ENCODE results near the gene TMEM87A. TPM values are rescaled to one million over a fixed set of nuclear protein-coding genes. Genes with fewer than 3 reads are reported as not detected.
"Not testable (repeated sequence)": the region's sequence is repeated elsewhere in the genome, so short reads cannot be mapped to it uniquely, and the experiment has no call there.

The TMEM87A gene
- total RNA-seq, 2 experiments from 2014 or later: 39.2 to 40.3 TPM

DNA sequence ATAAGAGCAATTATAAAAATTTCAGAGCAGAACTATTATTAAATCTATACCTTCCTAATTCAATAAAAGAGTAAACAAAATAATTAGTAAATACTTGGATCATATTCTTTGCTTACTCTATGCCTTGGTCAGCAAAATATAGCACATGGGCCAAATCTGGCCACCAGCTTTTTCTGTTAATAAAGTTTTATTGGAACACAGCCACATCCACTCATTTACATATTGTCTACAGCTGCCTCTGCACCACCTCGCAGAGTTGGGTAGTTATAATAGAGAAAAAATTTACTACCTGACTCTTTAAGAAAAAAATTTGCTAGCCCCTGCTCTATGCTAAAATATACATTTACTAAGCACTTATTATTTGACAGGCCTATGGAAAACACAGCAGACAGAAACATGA lies 32.4 kb downstream of the TMEM87A start:
- no peaks in the 10 kb centered on the region for H3K27me3 Mint-ChIP-seq
- CTCF ChIA-PET: no interaction called here
- no peak for DNase-seq
- H3K4me3 Mint-ChIP-seq: no peak overlapping the region
- POLR2A ChIA-PET: interaction anchor here (1.7 kb wide), 1 partner anchor 32 kb away, joined by 10 read pairs; the partner anchor contains the start of genes GANC and TMEM87A
- H3K9me3 Mint-ChIP-seq: no peaks in the 10 kb centered on the region
- H3K27ac Mint-ChIP-seq: no peak overlapping the region
- peaks cover 54% of the 10 kb centered on the region for H3K36me3 Mint-ChIP-seq (ENCODE audit: low read depth)
- H3K4me1 Mint-ChIP-seq: peaks cover 16% of the 10 kb centered on the region

DNA sequence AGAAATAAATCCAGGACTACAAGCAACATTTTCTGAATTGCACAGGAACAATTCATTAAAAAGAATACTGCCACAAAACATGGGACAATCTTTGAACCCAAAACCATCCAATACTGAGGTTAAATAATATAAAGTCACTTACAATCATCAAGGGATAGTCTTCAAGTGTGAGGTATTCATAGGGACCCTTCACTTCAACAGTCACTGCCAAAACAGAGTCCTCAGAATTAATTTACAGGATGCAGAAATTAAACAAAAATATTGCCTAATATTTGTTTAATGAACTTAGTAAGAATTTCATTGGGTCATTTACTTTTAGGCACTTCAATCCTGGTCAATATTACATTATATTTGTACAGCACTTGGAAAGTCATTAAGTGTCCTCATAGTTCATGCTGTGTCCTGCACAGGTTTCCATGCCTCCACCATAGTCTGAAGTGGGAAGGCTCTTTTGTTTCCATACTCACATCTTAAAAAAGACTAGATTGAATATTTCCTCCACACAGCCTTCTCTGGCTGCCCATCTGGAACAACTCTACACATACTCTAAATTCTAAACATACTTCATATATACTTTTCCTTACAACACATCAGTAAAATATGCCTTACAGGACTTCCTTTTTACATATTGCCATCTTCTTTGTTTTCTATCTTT lies 33.6 kb downstream of the TMEM87A start:
- Mint-ChIP-seq H3K4me3 (no peak overlapping the region), H3K36me3 (ENCODE audit: low read depth) (peaks cover 63% of the 10 kb centered on the region), H3K9me3 (no peaks in the 10 kb centered on the region), H3K4me1 (peaks cover 16% of the 10 kb centered on the region), H3K27ac (no peak overlapping the region), H3K27me3 (no peaks in the 10 kb centered on the region)
- ChIA-PET CTCF (no interaction called here), POLR2A (no interaction called here)
- no peak for DNase-seq

DNA sequence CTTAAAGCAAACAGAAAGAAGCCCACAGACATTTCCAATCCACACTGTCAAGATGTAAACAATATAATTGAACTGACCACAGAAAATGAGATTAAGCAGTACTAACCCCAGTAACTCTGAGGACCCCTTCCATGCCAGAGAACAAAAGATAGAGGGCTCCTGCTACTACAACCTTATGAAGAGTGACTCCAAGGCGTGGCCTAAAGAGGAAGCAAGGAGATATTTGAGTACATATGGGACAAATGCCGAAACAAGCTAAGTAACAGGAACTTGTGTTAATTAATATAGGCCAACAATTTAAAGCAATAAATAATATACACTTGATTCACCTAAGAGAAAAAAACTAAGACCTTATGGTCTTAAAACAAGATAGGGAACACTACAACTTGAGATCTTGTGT lies 40.1 kb downstream of the TMEM87A start:
- H3K27me3 Mint-ChIP-seq: no peaks in the 10 kb centered on the region
- DNase-seq: no peak
- no peaks in the 10 kb centered on the region for H3K4me1 Mint-ChIP-seq
- ChIA-PET POLR2A (no interaction called here), CTCF (no interaction called here)
- H3K27ac Mint-ChIP-seq: no peak overlapping the region
- no peaks in the 10 kb centered on the region for H3K9me3 Mint-ChIP-seq
- H3K4me3 Mint-ChIP-seq: no peak overlapping the region
- peaks cover 58% of the 10 kb centered on the region for H3K36me3 Mint-ChIP-seq (ENCODE audit: low read depth)

DNA sequence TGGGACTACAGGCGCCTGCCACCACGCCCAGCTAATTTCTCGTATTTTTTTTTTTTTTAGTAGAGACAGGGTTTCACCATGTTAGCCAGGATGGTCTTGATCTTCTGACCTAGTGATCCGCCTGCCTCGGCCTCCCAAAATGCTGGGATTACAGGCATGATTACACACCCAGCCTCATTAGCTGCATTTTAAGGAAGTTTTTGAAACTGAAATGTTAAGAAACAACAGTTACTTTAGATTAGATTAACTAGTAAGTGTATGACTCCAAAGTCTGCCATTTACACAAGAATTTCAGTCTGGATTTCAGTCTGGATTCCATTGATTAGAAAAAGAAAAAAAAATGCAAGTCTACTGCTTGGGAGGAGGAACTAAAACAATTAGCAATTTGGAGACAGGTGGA lies 40.6 kb downstream of the TMEM87A start:
- H3K36me3 Mint-ChIP-seq (ENCODE audit: low read depth): peaks cover 56% of the 10 kb centered on the region
- ChIA-PET CTCF (no interaction called here), POLR2A (no interaction called here)
- H3K27me3 Mint-ChIP-seq: no peaks in the 10 kb centered on the region
- DNase-seq: no peak
- H3K4me3 Mint-ChIP-seq: no peak overlapping the region
- no peaks in the 10 kb centered on the region for H3K9me3 Mint-ChIP-seq
- H3K27ac Mint-ChIP-seq: no peak overlapping the region
- no peaks in the 10 kb centered on the region for H3K4me1 Mint-ChIP-seq

DNA sequence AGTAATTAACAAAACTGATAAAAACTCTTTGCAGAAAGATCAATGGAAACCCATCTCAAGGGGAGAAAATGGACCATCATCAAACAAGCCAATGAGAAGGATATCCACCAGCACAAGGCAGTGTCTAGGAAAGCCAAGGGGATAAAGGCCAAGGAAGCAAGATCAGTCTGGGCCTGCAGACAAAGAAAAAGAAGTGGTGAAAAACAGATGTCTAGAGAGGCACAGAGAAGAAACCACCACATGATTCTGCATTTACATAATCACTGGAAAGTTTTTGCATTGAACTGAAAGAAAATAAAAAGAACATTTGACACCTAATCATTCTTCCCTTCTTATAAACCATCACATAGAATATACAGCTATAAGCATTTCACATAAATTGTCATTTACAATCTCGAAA lies 42.1 kb downstream of the TMEM87A start:
- CTCF ChIA-PET: no interaction called here
- DNase-seq: no peak
- no peaks in the 10 kb centered on the region for H3K4me1 Mint-ChIP-seq
- peaks cover 51% of the 10 kb centered on the region for H3K36me3 Mint-ChIP-seq (ENCODE audit: low read depth)
- POLR2A ChIA-PET: interaction anchor here (0.7 kb wide), 1 partner anchor 23 kb away, joined by 3 read pairs; the partner anchor contains the start of gene VPS39
- no peak overlapping the region for H3K4me3 Mint-ChIP-seq
- H3K27me3 Mint-ChIP-seq: no peaks in the 10 kb centered on the region
- no peaks in the 10 kb centered on the region for H3K9me3 Mint-ChIP-seq
- no peak overlapping the region for H3K27ac Mint-ChIP-seq

DNA sequence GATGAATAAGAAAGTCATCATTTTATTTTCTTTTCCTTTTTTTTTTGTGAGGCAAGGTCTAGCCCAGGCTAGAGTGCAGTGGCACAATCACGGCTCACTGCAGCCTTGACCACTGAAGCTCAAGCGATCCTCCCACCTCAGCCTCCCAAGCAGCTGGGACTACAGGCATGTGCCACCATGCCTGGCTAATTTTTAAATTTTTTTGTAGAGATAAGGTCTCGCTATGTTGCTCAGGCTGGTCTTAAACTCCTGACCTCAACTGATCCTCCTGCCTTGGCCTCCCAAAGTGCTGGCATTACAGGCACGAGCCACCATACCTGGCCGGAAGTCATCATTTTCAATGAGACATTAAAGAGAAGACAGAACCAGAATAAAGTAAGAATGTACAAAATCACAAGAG lies 44.3 kb downstream of the TMEM87A start:
- DNase-seq, H3K27me3 Mint-ChIP-seq, H3K27ac Mint-ChIP-seq, CTCF ChIA-PET, H3K4me3 Mint-ChIP-seq, H3K9me3 Mint-ChIP-seq, H3K4me1 Mint-ChIP-seq: not testable (repeated sequence)
- H3K36me3 Mint-ChIP-seq (ENCODE audit: low read depth): peaks cover 53% of the 10 kb centered on the region
- POLR2A ChIA-PET: interaction anchor here (1.6 kb wide), 1 partner anchor 262 kb away, joined by 3 read pairs; the partner anchor contains the start of gene ZNF106

DNA sequence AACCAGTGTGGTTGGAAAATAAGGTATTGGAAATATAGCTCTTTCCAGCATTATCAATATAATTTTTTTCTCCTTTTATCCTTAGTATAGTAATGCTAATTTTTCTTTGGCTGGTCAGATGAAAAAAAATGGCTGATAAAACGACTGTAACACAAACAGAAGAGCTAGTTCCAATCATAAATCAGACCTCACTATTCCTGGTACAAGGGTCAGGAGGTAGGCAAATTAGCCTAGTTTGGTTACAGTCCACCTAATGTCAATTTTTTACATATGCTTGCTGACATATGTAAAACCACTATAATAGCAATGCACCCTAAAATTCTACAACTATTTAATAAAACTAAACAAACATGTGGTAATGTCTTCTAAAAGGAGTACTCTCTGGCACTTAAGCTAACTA lies 45.2 kb downstream of the TMEM87A start:
- ChIA-PET POLR2A (interaction anchor here (1.0 to 1.6 kb wide), 2 partner anchors 45 to 263 kb away, joined by 3 to 4 read pairs; partner anchors contain the start of genes GANC, TMEM87A and ZNF106), CTCF (interaction anchor here (0.6 kb wide), 1 partner anchor 237 kb away, joined by 3 read pairs; no protein-coding TSS in a partner anchor)
- no peak overlapping the region for H3K4me3 Mint-ChIP-seq
- no peaks in the 10 kb centered on the region for H3K9me3 Mint-ChIP-seq
- DNase-seq: no peak
- H3K36me3 Mint-ChIP-seq (ENCODE audit: low read depth): peaks cover 53% of the 10 kb centered on the region
- no peaks in the 10 kb centered on the region for H3K4me1 Mint-ChIP-seq
- no peaks in the 10 kb centered on the region for H3K27me3 Mint-ChIP-seq
- H3K27ac Mint-ChIP-seq: no peak overlapping the region

DNA sequence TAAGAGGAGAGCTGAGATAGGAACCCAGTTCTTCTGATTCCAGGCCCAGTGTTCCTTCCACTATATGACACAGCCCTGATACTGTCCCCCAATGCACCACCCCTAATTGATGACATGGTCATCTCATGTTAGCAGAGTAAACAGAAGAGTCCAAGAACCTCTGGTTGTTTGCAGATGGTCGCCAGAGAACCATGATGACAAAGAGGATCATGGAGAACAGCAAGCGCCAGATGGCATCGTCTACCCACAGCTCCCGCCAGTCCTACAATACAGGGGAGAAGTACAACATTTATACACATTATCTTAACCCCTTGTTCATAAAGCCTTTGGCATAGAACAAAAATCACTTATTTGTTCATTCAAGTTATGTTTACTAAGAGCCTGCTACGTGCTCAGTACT lies 46.6 kb downstream of the TMEM87A start:
- no peak overlapping the region for H3K4me3 Mint-ChIP-seq
- H3K36me3 Mint-ChIP-seq (ENCODE audit: low read depth): peaks cover 49% of the 10 kb centered on the region
- CTCF ChIA-PET: no interaction called here
- H3K9me3 Mint-ChIP-seq: no peaks in the 10 kb centered on the region
- no peaks in the 10 kb centered on the region for H3K4me1 Mint-ChIP-seq
- POLR2A ChIA-PET: no interaction called here
- H3K27ac Mint-ChIP-seq: no peak overlapping the region
- H3K27me3 Mint-ChIP-seq: no peaks in the 10 kb centered on the region
- DNase-seq: no peak

DNA sequence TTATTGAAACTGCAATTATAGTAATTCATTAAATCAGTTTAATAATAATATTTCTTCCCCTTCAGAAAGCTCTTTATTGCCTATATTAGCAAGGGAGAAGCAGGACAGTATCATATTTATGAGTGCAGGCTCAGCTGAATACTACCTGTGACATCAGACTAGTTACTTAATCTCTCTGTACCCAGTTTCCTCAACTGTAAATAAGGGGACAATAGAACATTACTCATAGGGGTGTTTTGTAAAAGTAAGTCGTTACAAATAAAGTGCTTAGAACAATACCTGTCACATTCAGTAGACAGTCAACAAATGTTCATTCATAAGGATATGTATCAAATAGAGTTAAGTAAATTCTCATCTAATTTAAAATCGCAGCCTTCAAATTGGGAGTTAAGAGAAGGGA lies 53.0 kb downstream of the TMEM87A start:
- Mint-ChIP-seq H3K27ac (no peak overlapping the region), H3K27me3 (no peaks in the 10 kb centered on the region), H3K4me1 (no peaks in the 10 kb centered on the region), H3K9me3 (no peaks in the 10 kb centered on the region), H3K4me3 (no peak overlapping the region), H3K36me3 (ENCODE audit: low read depth) (peaks cover 48% of the 10 kb centered on the region)
- ChIA-PET CTCF (interaction anchor here (1.5 kb wide), 1 partner anchor 165 kb away, joined by 4 read pairs; no protein-coding TSS in a partner anchor), POLR2A (interaction anchor here (3.5 kb wide), 1 partner anchor 12 kb away, joined by 18 read pairs; the partner anchor contains the start of gene VPS39)
- no peak for DNase-seq

DNA sequence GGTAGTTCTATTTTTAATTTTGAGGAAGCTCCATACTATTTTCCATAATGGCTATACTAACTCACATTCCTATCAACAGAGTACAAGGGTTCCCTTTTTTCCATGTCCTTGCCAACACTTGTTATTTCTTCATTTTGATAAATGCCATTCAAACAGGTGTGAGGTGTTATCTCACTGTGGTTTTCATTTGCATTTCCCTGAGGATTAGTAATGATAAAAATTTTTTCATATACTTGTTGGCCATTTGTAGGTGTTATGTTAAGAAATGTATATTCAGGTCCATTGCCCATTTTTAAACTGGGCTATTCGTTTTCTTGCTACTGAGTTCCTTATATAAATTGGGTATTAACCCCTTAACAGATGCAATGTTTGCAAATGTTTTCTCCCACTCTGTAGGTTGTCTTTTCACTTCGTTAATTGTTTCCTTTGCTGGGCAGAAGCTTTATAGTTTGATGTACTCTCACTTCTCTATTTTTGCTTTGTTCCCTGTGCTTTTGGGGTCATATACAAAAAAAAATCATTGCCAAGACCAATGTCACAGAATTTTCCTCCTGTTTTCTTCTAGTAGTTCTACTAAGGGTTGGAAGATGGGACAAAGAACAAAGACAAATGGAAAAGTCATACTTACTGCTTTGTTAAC lies 54.2 kb downstream of the TMEM87A start:
- ChIA-PET CTCF (interaction anchor here (1.5 kb wide), 1 partner anchor 166 kb away, joined by 4 read pairs; no protein-coding TSS in a partner anchor), POLR2A (interaction anchor here (3.5 kb wide), 1 partner anchor 11 kb away, joined by 18 read pairs; the partner anchor contains the start of gene VPS39)
- H3K27me3 Mint-ChIP-seq: no peaks in the 10 kb centered on the region
- H3K9me3 Mint-ChIP-seq: no peaks in the 10 kb centered on the region
- H3K4me3 Mint-ChIP-seq: no peak overlapping the region
- no peak overlapping the region for H3K27ac Mint-ChIP-seq
- peaks cover 7% of the 10 kb centered on the region for H3K4me1 Mint-ChIP-seq
- DNase-seq: no peak
- H3K36me3 Mint-ChIP-seq (ENCODE audit: low read depth): peaks cover 45% of the 10 kb centered on the region

DNA sequence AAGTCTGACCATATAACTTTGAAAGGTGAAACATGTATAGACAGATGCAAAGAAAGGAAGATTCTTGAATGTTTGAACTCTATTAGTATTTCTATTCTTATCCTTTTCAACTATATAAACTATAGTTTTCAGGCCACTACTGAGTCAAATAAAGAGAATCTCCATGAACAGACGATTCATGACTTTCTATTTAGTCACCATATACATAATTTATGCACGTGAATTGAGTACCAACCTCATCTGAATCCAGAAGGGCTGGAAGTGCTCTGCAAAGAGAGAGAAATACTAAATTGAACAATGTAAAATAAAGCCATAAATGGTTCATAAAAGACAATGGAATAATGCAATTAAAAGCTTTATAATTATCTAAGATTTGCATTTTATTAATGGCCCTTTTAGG lies 55.7 kb downstream of the TMEM87A start:
- Mint-ChIP-seq H3K9me3 (no peaks in the 10 kb centered on the region), H3K4me1 (peaks cover 7% of the 10 kb centered on the region), H3K4me3 (no peak overlapping the region), H3K27ac (no peak overlapping the region), H3K27me3 (no peaks in the 10 kb centered on the region), H3K36me3 (ENCODE audit: low read depth) (peaks cover 46% of the 10 kb centered on the region)
- DNase-seq: no peak
- POLR2A ChIA-PET: no interaction called here
- CTCF ChIA-PET: no interaction called here

DNA sequence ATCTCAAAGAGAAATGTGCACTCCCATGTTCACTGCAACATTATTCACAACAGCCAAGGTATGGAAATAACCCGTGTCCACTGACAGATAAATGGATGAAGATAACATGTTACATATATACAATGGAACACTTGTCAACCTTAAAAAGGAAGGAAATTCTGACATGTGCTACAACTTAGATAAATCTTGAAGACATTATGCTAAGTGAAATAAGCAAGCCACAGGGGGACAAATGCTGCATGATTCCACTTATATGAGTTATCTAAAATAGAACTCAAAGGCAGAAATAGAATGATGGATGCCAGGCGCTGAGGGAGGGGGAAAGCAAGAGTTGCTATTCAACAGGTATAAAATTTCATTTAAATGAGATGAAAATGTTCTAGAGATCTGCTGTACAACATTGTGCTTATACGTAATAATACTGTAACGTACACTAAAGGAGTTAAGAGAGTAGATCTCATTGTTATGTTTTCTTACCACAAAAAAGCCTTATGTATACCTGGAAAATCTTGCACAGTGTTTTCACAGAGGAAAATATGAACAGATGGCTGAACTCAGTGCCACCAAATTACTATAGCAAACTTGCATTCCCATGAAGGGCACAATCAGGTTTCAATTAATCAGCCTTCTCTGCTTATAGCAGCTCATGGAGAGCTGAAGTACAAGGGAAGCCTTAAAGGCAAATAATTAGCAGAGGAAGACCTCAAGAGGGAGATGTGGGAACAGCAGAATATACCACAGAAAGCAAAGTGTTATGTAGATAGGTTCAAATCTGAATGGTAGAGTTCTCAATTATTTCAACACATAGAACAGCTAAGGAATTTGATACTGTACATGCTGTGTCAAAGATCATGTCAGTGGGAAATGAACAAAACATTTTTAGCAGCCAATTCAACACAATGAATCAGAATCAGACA lies 57.1 kb downstream of the TMEM87A start:
- peaks cover 56% of the 10 kb centered on the region for H3K36me3 Mint-ChIP-seq (ENCODE audit: low read depth)
- CTCF ChIA-PET: interaction anchor here (0.7 kb wide), 1 partner anchor 23 kb away, joined by 4 read pairs; no protein-coding TSS in a partner anchor

DNA sequence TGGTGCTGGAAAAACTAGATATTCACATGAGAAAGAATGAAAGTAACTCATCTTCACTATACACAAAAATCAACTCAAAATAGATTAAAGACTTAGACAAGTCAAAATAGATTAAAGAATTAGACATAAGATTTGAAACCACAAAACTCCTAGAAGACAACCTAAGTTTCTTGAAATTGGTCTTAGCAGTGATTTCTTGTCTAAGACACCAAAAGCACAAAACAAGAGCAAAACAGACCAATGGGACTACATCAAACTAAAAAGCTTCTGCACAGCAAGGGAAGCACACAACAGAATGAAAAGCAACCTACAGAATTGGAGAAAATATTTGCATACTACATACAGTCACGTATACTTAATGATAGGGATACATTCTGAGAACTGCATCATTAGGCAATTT lies 58.6 kb downstream of the TMEM87A start:
- CTCF ChIA-PET: no interaction called here
- no peaks in the 10 kb centered on the region for H3K27me3 Mint-ChIP-seq
- H3K36me3 Mint-ChIP-seq (ENCODE audit: low read depth): peaks cover 56% of the 10 kb centered on the region
- POLR2A ChIA-PET: no interaction called here
- H3K4me1 Mint-ChIP-seq: peaks cover 7% of the 10 kb centered on the region
- H3K9me3 Mint-ChIP-seq: no peaks in the 10 kb centered on the region
- no peak overlapping the region for H3K27ac Mint-ChIP-seq
- DNase-seq: no peak
- H3K4me3 Mint-ChIP-seq: no peak overlapping the region

More for the DNA sequence above, 57.1 kb downstream of the TMEM87A start:
- H3K4me1 Mint-ChIP-seq: peaks cover 7% of the 10 kb centered on the region
- POLR2A ChIA-PET: interaction anchor here (0.6 to 1.8 kb wide), 2 partner anchors 8 to 14 kb away, joined by 5 read pairs; partner anchors contain the start of gene VPS39
- H3K9me3 Mint-ChIP-seq: no peaks in the 10 kb centered on the region
- no peak overlapping the region for H3K27ac Mint-ChIP-seq
- DNase-seq: no peak
- no peak overlapping the region for H3K4me3 Mint-ChIP-seq
- no peaks in the 10 kb centered on the region for H3K27me3 Mint-ChIP-seq
